ENCODE data around the gene PLD1.
A peak's percentile ranks its signal among the peaks of the same experiment; 100 is the strongest.
"Not testable (repeated sequence)": the region's sequence is repeated elsewhere in the genome, so short reads cannot be mapped to it uniquely, and the experiment has no call there.

The PLD1 gene, protein sequence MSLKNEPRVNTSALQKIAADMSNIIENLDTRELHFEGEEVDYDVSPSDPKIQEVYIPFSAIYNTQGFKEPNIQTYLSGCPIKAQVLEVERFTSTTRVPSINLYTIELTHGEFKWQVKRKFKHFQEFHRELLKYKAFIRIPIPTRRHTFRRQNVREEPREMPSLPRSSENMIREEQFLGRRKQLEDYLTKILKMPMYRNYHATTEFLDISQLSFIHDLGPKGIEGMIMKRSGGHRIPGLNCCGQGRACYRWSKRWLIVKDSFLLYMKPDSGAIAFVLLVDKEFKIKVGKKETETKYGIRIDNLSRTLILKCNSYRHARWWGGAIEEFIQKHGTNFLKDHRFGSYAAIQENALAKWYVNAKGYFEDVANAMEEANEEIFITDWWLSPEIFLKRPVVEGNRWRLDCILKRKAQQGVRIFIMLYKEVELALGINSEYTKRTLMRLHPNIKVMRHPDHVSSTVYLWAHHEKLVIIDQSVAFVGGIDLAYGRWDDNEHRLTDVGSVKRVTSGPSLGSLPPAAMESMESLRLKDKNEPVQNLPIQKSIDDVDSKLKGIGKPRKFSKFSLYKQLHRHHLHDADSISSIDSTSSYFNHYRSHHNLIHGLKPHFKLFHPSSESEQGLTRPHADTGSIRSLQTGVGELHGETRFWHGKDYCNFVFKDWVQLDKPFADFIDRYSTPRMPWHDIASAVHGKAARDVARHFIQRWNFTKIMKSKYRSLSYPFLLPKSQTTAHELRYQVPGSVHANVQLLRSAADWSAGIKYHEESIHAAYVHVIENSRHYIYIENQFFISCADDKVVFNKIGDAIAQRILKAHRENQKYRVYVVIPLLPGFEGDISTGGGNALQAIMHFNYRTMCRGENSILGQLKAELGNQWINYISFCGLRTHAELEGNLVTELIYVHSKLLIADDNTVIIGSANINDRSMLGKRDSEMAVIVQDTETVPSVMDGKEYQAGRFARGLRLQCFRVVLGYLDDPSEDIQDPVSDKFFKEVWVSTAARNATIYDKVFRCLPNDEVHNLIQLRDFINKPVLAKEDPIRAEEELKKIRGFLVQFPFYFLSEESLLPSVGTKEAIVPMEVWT

DNA sequence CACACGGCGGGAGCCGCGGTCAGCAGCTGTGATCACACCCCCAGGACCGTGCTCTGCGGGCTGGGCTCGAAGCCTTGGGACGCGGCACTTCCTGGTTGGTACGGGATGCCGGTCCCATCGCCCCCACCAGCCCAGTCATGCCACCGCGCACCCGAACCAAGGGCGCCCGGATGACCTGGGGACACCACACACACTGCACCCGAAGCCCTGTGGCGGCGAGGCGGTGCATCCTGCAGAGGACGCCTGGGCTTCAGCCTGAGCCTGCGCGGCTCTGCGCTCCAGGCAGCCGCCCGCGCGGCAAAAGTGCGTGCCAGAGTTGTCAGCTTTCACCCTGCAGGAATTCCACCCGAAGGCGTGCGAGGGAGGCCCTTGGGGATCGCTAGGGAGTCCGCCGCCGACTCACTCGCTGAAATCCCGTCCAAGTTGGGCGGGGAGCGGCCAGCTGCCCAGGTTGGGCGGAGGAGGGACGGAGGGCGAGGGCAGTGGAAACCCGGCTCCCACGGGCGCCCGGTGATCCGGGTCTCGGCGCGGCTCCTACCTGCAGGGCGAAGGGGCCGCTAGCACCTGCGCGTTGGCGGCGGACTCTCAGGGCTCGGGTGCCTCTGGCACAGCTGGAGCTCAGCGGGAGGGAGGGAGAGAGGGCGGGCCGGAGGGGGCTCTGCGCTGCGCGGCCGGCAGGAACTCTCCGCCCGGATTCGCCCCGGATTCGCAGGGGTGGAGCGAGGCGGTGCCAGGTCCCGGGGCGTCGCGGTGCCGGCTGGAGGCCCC, at the start of gene PLD1:
TSS of gene PLD1 (minus strand) at position 623 of the 768 bp plus-strand sequence. CDS start 72,432 bp downstream, outside the sequence.
- DNase-seq, result peak; percentile 35 to 65

DNA sequence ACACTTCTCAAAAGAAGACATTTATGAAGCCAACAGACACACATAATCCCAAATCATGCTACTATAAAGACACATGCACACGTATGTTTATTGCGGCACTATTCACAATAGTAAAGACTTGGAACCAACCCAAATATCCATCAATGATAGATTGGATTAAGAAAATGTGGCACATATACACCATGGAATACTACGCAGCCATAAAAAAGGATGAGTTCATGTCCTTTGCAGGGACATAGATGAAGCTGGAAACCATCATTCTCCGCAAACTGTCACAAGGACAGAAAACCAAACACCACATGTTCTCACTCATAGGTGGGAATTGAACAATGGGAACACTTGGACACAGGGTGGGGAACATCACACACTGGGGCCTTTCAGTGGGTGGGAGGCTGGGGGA, 48.5 kb upstream of the PLD1 start:
- DNase-seq, result not testable (repeated sequence)

- DNase-seq, result no peak
Observed at GRCh38 chr3:171854649-171855305, 44.5 kb upstream of the PLD1 start.

DNA sequence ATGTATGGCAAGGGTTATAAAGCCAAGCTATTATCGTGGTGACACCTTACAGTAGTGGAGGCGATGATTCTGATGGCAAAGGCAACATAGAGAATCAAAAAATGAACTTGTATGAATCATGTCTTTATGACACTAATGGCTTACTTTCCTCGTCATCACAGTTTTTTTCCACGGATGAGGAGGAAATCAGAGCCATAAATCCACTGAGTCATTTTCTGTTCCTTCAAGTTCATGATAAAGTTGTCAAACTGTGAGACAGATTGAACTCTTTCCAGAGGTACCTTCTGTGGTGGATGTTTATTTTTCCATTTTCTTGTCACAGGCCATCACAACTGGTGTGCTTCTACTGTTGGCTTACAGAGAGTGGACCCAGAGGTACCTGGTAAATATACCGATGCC, 41.4 kb upstream of the PLD1 start:
- no peak for DNase-seq

DNA sequence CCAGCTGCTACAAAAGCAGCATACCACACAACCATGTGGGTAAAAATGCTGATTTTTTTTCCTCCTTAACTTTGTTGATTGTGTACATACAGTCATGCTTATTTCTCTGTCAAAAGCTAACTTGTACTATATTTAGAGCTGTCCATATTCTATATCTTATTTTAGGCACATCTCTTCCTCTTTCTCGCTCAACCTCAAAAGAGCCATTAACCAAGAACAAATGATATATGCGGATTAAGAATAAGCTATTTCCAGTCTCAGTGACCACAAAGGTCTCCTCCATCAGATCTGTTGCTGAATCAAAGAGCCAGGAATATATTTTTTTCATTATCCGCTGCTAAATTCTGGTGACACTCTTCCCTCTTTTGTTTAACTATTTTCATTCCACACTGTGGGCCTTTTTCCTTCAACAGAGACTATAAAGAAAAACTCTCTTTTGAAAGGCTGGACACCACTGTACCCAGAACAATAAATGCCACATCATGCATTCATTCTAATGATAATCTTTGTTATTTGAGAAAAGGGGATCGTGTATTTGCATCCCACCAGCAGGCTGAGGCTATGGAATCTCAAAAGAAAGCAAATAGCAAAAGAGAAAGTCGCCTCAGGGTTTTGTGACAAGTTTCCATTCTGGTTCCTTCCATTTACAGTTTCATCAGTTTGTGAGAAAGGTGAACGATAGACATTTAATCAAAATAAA, 40.8 kb upstream of the PLD1 start:
- no peak for DNase-seq

- DNase-seq, result no peak
Observed at GRCh38 chr3:171850320-171850959, 40.2 kb upstream of the PLD1 start.

DNA sequence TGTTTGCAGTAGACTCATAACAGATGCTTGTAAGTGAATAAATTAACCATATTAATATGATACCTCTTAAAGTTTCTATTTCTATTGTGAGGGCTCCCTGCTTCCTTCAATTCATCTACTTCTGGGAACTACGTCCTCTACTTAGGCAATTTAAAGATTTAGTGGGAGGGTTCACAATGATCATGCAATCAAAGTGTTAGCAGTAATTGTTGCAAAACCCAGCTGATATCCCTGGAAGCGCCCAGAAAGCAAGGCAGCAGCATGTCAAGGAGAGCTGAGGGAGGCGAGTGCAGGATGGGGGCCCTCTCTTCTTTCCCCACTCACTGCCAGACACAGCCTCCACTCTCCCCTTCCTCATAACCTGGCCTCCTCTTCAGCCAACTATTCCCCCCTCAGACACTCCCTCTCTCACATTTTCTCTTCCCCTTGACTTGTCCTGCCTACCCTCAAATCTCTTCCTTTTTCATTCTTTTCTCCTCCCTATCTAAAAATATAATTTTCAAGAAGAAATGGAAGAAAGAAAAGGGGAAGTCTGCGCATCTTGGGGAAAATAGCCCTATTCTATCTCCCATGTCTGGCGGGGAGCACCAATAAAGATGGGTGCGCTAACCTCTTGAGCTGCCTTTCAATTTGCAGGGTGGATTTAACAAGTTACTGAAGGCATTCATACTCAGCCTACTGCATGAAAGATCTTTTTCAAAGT, 39.5 kb upstream of the PLD1 start:
- DNase-seq, result no peak

DNA sequence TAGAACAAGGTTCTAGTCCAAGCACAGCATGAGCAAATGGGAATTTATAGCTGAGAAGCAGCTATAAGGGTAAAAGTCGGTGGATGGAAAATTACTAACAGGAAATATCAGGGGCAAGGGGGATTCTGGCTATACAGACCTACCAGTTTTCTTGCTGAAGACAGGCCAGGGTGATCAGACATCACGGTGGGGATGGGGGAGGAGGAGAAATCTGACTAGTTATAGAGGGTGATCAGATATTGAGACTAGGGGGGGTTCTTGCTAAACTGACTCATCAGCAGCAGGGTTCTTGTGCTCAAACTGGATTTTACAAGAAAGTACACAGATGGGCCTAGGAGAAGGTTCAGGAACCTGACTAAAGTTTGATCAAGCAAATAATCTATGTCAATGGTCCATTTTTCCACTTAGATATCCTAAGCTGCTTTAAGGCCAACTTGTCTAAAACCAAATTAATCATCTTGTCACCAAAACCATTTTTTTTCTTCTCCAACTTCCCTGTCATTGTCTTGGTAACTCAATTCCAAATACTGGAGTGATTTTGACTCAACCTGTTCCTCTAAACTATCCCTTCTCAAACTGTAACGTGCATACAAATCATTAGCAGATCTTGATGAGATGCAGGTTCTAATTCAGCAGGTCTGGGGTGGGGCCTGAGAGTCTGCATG, 37.4 kb upstream of the PLD1 start:
- DNase-seq, result no peak

GRCh38 chr3:171847133-171847532, 36.9 kb upstream of the PLD1 start:
- DNase-seq, result no peak

- no peak for DNase-seq
Observed at GRCh38 chr3:171846597-171846996, 36.3 kb upstream of the PLD1 start.

GRCh38 chr3:171845481-171846284, 35.4 kb upstream of the PLD1 start:
- DNase-seq, result no peak

GRCh38 chr3:171844873-171845272, 34.6 kb upstream of the PLD1 start:
- no peak for DNase-seq

- DNase-seq, result no peak
Observed at GRCh38 chr3:171842864-171843518, 32.7 kb upstream of the PLD1 start, which contains the start of gene TMEM212. TMEM212 (plus strand) TSS chr3:171843349; CDS start chr3:171843384, 35 bp downstream.

- DNase-seq, result no peak
Observed at GRCh38 chr3:171841620-171842000, 31.3 kb upstream of the PLD1 start.

DNA sequence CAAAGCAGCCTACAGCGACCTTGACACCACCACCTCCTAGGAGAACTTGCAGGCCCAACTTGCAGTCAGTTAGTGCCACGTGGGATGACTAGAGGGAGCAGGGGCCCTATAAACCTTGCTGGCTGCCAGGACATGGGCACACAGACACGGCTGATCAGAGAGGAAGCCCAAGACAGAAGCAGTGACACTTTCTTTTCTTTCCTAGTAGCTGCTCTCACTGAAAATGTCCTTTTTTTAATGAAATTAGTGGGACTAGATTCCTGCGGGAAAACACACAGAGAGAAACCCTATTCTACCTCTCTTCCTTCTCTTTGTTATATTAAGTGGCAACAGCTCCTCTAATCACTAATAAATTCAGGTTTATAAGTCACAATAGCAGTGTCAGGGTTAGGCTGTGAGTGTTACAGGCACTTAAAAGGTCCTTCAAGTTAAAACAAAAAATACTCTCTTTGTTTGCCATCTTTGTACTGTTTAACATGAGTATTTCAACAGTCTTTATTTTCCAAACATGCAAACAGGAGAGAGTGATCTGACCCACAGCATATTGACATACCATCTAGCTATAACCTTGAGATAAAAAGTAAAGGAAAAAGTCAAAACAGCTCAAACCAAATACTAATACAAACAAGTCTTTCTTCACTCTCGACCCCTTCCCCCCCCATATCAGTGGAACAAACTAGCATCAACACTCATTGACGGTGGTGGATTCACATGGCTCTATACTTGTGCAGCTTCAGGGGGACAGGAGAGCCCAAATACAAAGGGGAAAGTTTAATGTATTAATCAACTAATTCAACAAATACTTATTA, 30.7 kb upstream of the PLD1 start:
- no peak for DNase-seq

DNA sequence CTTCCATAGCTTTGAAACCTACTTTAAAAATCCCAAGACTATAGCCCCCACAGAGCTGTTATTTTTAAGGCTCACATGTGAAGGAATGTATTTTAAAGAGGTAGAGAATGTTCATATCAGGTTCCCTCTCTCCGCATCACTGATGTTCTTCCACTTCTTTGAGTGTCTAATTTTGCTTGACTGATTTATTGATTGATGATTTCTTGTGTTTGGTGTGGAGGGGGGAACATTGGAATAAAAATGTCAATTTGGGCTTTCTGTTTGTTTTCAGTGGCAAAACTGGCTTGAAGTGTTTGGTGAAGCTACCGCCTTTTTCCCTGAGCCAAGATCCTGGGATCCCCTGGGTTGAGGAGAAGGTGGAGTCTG, 30.1 kb upstream of the PLD1 start:
- DNase-seq, result no peak

GRCh38 chr3:171839270-171839669, 29.0 kb upstream of the PLD1 start:
- DNase-seq, result no peak
